Effector memory CD4-positive, alpha-beta T cell (primary cell): ENCODE data around the gene IQSEC3.
"Not testable (repeated sequence)": the region's sequence is repeated elsewhere in the genome, so short reads cannot be mapped to it uniquely, and the experiment has no call there.

ENCODE experiments used
- DNase-seq, 3 donors: peaks; one replicate each; pipeline ENCODE4 v3.0.0-alpha.2; 2020
- H3K27ac ChIP-seq: 2 replicates; pipeline ENCODE4 v1.7.0; 2013; ENCODE audit warnings: mild to moderate bottlenecking, low read length, moderate library complexity; ENCODE audit not compliant: insufficient read depth, poor library complexity, severe bottlenecking
- H3K27me3 ChIP-seq: replicated peaks from 2 replicates; pipeline ENCODE4 v1.7.0; 2013; ENCODE audit warnings: mild to moderate bottlenecking, low read length; ENCODE audit not compliant: insufficient read depth, control insufficient read depth, poor library complexity, severe bottlenecking
- H3K36me3 ChIP-seq: 2 replicates; pipeline ENCODE4 v1.7.0; 2013; ENCODE audit warnings: mild to moderate bottlenecking, low read length, moderate library complexity; ENCODE audit not compliant: control insufficient read depth, insufficient read depth
- H3K4me1 ChIP-seq: 2 replicates; pipeline ENCODE4 v1.7.0; 2013; ENCODE audit warnings: low read length, mild to moderate bottlenecking; ENCODE audit not compliant: control insufficient read depth, insufficient read depth, poor library complexity, severe bottlenecking
- H3K4me3 ChIP-seq: 2 replicates; pipeline ENCODE4 v1.7.0; 2013; ENCODE audit warnings: low read length, low read depth, mild to moderate bottlenecking; ENCODE audit not compliant: insufficient read depth, poor library complexity, severe bottlenecking
- H3K9me3 ChIP-seq: 2 replicates; pipeline ENCODE4 v1.7.0; 2013; ENCODE audit warnings: mild to moderate bottlenecking, low read length, moderate library complexity; ENCODE audit not compliant: control insufficient read depth

IQSEC3 gene

GRCh38 chr12:52902-53734, 13.4 kb upstream of the IQSEC3 start:
- not testable (repeated sequence) for H3K9me3 ChIP-seq, H3K27ac ChIP-seq, H3K4me3 ChIP-seq, H3K4me1 ChIP-seq, H3K36me3 ChIP-seq, DNase-seq
- peaks cover 21% of the 10 kb centered on the region for H3K27me3 ChIP-seq

- Histone ChIP-seq H3K4me1 (no peaks in the 10 kb centered on the region), H3K9me3 (peaks cover 5% of the 10 kb centered on the region), H3K36me3 (no peaks in the 10 kb centered on the region), H3K27ac (no peak overlapping the region), H3K4me3 (no peak overlapping the region), H3K27me3 (peaks cover 21% of the 10 kb centered on the region)
- no peak for DNase-seq
Observed at GRCh38 chr12:53735-54730, 12.5 kb upstream of the IQSEC3 start.

- H3K4me3 ChIP-seq: no peak overlapping the region
Observed at GRCh38 chr12:54750-55535, 11.6 kb upstream of the IQSEC3 start.

DNA sequence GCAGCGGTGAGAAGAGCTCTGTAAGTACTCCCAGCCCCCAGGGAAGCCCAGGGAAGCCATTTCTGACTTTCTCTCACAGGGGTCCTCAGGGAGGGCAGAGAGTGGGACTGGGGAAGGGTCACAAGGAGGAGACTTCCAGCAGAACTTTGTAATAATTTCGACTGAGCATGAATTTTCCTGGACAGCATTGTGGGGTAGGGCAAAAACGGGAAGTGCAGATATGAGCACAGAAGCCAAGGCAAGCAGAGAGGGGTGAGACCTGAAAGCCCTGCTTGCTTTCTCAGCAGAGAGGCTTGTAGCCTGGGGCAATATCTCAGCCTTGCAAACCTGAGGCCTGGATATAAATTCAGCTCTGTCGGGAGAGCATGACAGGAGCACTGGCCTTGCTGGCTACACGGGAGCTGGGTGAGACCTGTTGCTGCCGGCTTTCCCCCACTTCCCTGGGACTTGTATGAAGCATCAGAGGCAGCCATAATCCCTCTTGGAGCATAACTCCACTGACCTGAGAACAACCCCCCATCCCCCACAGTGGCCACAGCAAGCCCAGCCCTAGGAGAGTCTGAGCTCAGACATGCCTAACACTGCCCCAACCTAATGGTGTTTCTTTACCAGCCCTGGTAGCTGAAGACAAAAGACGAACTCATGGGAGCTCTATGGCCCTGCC, 9.8 kb upstream of the IQSEC3 start:
- Histone ChIP-seq H3K27ac (no peak overlapping the region), H3K36me3 (no peaks in the 10 kb centered on the region), H3K9me3 (peaks cover 5% of the 10 kb centered on the region), H3K4me1 (no peaks in the 10 kb centered on the region), H3K27me3 (peaks cover 21% of the 10 kb centered on the region), H3K4me3 (no peak overlapping the region)
- DNase-seq: no peak

More at GRCh38 chr12:54750-55535, 11.6 kb upstream of the IQSEC3 start:
- no peaks in the 10 kb centered on the region for H3K4me1 ChIP-seq
- peaks cover 21% of the 10 kb centered on the region for H3K27me3 ChIP-seq
- H3K27ac ChIP-seq: no peak overlapping the region
- H3K36me3 ChIP-seq: no peaks in the 10 kb centered on the region
- DNase-seq: no peak
- H3K9me3 ChIP-seq: peaks cover 5% of the 10 kb centered on the region

DNA sequence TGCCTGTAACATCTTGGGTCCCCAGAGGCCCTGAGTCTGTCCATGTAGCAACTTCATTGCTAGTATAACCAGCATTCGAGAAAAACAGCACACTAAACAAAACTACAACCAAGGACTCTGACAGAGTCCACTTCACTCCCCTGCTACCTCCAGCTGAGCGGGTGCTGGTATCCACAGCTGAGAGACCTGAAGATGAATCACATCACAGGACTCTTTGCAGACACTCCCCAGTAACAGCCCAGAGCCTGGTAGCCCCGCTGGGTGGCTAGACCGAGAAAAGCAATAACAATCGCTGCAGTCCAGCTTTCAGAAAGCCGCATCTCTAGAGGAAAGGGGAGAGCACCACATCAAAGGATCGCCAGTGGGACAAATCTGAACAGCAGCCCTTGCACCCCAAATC, 9.0 kb upstream of the IQSEC3 start:
- Histone ChIP-seq H3K4me3 (no peak overlapping the region), H3K9me3 (peaks cover 5% of the 10 kb centered on the region), H3K36me3 (no peaks in the 10 kb centered on the region), H3K27me3 (peaks cover 21% of the 10 kb centered on the region), H3K27ac (no peak overlapping the region), H3K4me1 (no peaks in the 10 kb centered on the region)
- DNase-seq: no peak

DNA sequence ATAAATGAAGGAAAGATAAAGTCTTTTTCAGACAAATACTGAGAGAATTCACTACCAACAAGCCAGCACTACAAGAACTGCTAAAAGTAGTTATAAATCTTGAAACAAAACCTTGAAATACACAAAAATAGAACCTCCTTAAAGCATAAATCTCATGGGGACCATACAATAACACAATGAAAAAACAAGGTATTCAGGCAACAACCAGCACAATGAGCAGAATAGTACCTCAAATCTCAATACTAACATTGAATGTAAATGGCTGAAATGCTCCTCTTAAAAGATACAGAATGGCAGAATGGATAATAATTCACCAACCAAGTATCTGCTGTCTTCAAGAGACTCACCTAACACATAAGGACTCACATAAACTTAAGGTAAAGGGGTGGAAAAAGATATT, 7.7 kb upstream of the IQSEC3 start:
- Histone ChIP-seq H3K4me1 (no peaks in the 10 kb centered on the region), H3K36me3 (no peaks in the 10 kb centered on the region), H3K27ac (no peak overlapping the region), H3K9me3 (peaks cover 5% of the 10 kb centered on the region), H3K27me3 (peaks cover 14% of the 10 kb centered on the region), H3K4me3 (no peak overlapping the region)
- DNase-seq: no peak

GRCh38 chr12:61845-62244, 4.7 kb upstream of the IQSEC3 start:
- not testable (repeated sequence) for H3K36me3 ChIP-seq, H3K4me3 ChIP-seq, H3K27ac ChIP-seq, H3K9me3 ChIP-seq, H3K27me3 ChIP-seq, DNase-seq, H3K4me1 ChIP-seq

- H3K27me3 ChIP-seq, DNase-seq, H3K4me3 ChIP-seq, H3K27ac ChIP-seq, H3K4me1 ChIP-seq, H3K9me3 ChIP-seq, H3K36me3 ChIP-seq: not testable (repeated sequence)
Observed at GRCh38 chr12:65491-66063, 990 bp upstream of the IQSEC3 start.
